HepG2 (cell line): Measurements from ENCODE around the gene SAPCD2. TPM values are rescaled to one million over a fixed set of nuclear protein-coding genes. Genes with fewer than 3 reads are reported as not detected.

Experiments used
- ATAC-seq: fragments of 200-7000 bp; cut with Tn5 transposase; 3 replicates; pipeline ENCODE4 v1.9.1; 2020; ENCODE audit warnings: mild to moderate bottlenecking, moderate library complexity
- BruUV-seq: library from RNA; stranded (reverse); fragments of 400-500 nt; replicated peaks from 2 replicates; lab custom pipeline; 2021; lab: Mats Ljungman, UMichigan
- CTCF ChIA-PET: fragments of 300-600 bp; formaldehyde crosslinking; extraction: SDS; loops from one replicate; lab custom pipeline; 2021; ENCODE audit warnings: low total read pairs, inconsistent platforms, low intra/inter-chr PET ratio; lab: Yijun Ruan, JAX
- POLR2A ChIA-PET: fragments of 350-600 bp; sonication (Branson Sonifier 250); formaldehyde crosslinking; loops from one replicate; lab custom pipeline; 2020; ENCODE audit warnings: antibody characterized with exemption, inconsistent platforms; lab: Yijun Ruan, JAX
- DNase-seq: peaks from one replicate; pipeline ENCODE4 v3.0.0-alpha.2; 2015; ENCODE audit warnings: low spot score
- FAIRE-seq: peaks from 3 replicates; lab custom pipeline; 2011; peaks lifted over from hg19 to GRCh38; lab: Jason Lieb, UNC
- H2AFZ ChIP-seq: one replicate; pipeline ENCODE4 v1.6.1; 2011; ENCODE audit warnings: low read length, inconsistent platforms
- H3K27ac ChIP-seq: fragments of 300-600 bp; 3 replicates; pipeline ENCODE4 v1.8.0; 2011; ENCODE audit warnings: mixed run types, mild to moderate bottlenecking, mixed read lengths, low read length, inconsistent platforms; ENCODE audit not compliant: insufficient read depth; ENCODE audit errors: extremely low read length
- H3K27me3 ChIP-seq, 2 experiments: fragments of 200-600 bp in 1 of 2; 2 replicates in 1 of 2; 3 replicates in 1 of 2; pipeline versions ENCODE4 v1.6.0 to v1.8.0; 2011; ENCODE audit warnings: low read length in 2 of 2, mild to moderate bottlenecking in 2 of 2, moderate library complexity in 2 of 2, inconsistent platforms in 1 of 2; ENCODE audit not compliant: insufficient read depth in 2 of 2, control insufficient read depth in 1 of 2
- H3K36me3 ChIP-seq, 2 experiments: fragments of 200-600 bp in 1 of 2; replicated peaks in 1 of 2; 2 replicates in 1 of 2; 3 replicates in 1 of 2; pipeline versions ENCODE4 v1.5.1 to v1.8.0; 2011; ENCODE audit warnings: low read length in 2 of 2, inconsistent platforms in 1 of 2; ENCODE audit not compliant: insufficient read depth in 2 of 2, control insufficient read depth in 1 of 2
- H3K4me1 ChIP-seq: 2 replicates; pipeline ENCODE4 v1.5.1; 2012; ENCODE audit warnings: low read length, inconsistent platforms; ENCODE audit not compliant: insufficient read depth
- H3K4me2 ChIP-seq: 2 replicates; pipeline ENCODE4 v1.6.0; 2011; ENCODE audit warnings: low read depth, low read length, inconsistent platforms
- H3K4me3 ChIP-seq, 3 experiments: fragments of 200-600 bp in 1 of 3; sonication (generic), shearing (Covaris generic) in 1 of 3; replicated peaks in 1 of 3; 2 replicates each; pipeline ENCODE4 v1.5.1; 2011 to 2016; ENCODE audit warnings: low read length in 3 of 3, inconsistent platforms in 2 of 3, low read depth in 2 of 3, mild to moderate bottlenecking in 2 of 3, control low read depth in 1 of 3, mixed read lengths in 1 of 3; ENCODE audit not compliant: insufficient read depth in 1 of 3
- H3K79me2 ChIP-seq: one replicate; pipeline ENCODE4 v1.6.1; 2011; ENCODE audit warnings: low read length, inconsistent platforms; ENCODE audit not compliant: insufficient read depth
- H3K9ac ChIP-seq: 2 replicates; pipeline ENCODE4 v1.6.0; 2011; ENCODE audit warnings: mild to moderate bottlenecking, low read depth, low read length, inconsistent platforms; ENCODE audit not compliant: insufficient read depth
- H3K9me3 ChIP-seq: 2 replicates; pipeline ENCODE4 v1.5.1; 2012; ENCODE audit warnings: mild to moderate bottlenecking, low read length
- H4K20me1 ChIP-seq: 2 replicates; pipeline ENCODE4 v1.6.0; 2011; ENCODE audit warnings: inconsistent platforms, mild to moderate bottlenecking, low read length, moderate library complexity; ENCODE audit not compliant: insufficient read depth
- ARNT ChIP-seq: fragments of 450-650 bp; IDR thresholded peaks from 2 replicates; pipeline ENCODE4 v1.6.1; 2017
- ETV5 ChIP-seq: IDR thresholded peaks from 2 replicates; pipeline ENCODE4 v1.6.1; 2018; ENCODE audit warnings: missing biosample characterization, missing genetic modification reagents, inconsistent platforms, borderline replicate concordance
- FOXA1 ChIP-seq, 2 experiments: fragments of 450-650 bp in 1 of 2; sonication (generic) in 1 of 2; formaldehyde crosslinking in 1 of 2; IDR thresholded peaks; 2 replicates each; pipeline versions ENCODE4 v1.4.0 to v1.6.1; 2016 to 2020; ENCODE audit warnings: missing genetic modification reagents in 1 of 2
- GFI1 ChIP-seq: sonication (generic); formaldehyde crosslinking; IDR thresholded peaks from 2 replicates; pipeline ENCODE4 v1.5.0; 2020; ENCODE audit warnings: missing genetic modification reagents, mild to moderate bottlenecking, borderline replicate concordance
- KDM1A ChIP-seq: IDR thresholded peaks from 2 replicates; pipeline ENCODE4 v1.6.1; 2016; ENCODE audit warnings: missing compliant biosample characterization
- MAZ ChIP-seq, 2 experiments: sonication (generic) in 1 of 2; formaldehyde crosslinking in 1 of 2; IDR thresholded peaks; 2 replicates each; pipeline versions ENCODE4 v1.5.0 to v1.6.1; 2012 to 2020; ENCODE audit warnings: low read depth in 2 of 2, mild to moderate bottlenecking in 2 of 2, borderline replicate concordance in 1 of 2, improper control_type of control experiment in 1 of 2, low read length in 1 of 2, missing genetic modification reagents in 1 of 2, moderate library complexity in 1 of 2
- PPARG ChIP-seq: conservative IDR thresholded peaks from 2 replicates; pipeline ENCODE4 v1.6.1; 2016; ENCODE audit warnings: missing biosample characterization, missing genetic modification reagents
- PRDM4 ChIP-seq: sonication (generic); formaldehyde crosslinking; IDR thresholded peaks from 2 replicates; pipeline ENCODE4 v1.9.0; 2021; ENCODE audit warnings: missing genetic modification reagents, borderline replicate concordance
- RARA ChIP-seq: IDR thresholded peaks from 2 replicates; pipeline ENCODE4 v1.6.1; 2016; ENCODE audit warnings: missing genetic modification reagents, missing compliant biosample characterization
- RXRA ChIP-seq: sonication (generic); formaldehyde crosslinking; IDR thresholded peaks from 2 replicates; pipeline ENCODE4 v1.5.1; 2020; ENCODE audit warnings: missing genetic modification reagents
- SMC3 ChIP-seq: IDR thresholded peaks from 2 replicates; pipeline ENCODE4 v1.6.1; 2011; ENCODE audit warnings: low read length, improper control_type of control experiment
- ZIK1 ChIP-seq: sonication (generic); formaldehyde crosslinking; IDR thresholded peaks from 2 replicates; pipeline ENCODE4 v1.5.0; 2020; ENCODE audit warnings: mild to moderate bottlenecking, low read depth, missing genetic modification reagents, borderline replicate concordance
- ZMYM3 ChIP-seq: sonication (generic); formaldehyde crosslinking; IDR thresholded peaks from 2 replicates; pipeline ENCODE4 v1.5.1; 2020; ENCODE audit warnings: mild to moderate bottlenecking, missing genetic modification reagents
- ZNF121 ChIP-seq: sonication (generic); formaldehyde crosslinking; IDR thresholded peaks from 2 replicates; pipeline ENCODE4 v1.5.0; 2020; ENCODE audit warnings: mild to moderate bottlenecking, missing genetic modification reagents
- ZNF3 ChIP-seq: IDR thresholded peaks from 2 replicates; pipeline ENCODE4 v1.7.0; 2017; ENCODE audit warnings: inconsistent platforms
- ZNF326 ChIP-seq: sonication (generic); formaldehyde crosslinking; IDR thresholded peaks from 2 replicates; pipeline ENCODE4 v1.4.0; 2020; ENCODE audit warnings: missing genetic modification reagents, borderline replicate concordance
- ZNF441 ChIP-seq: sonication (generic); formaldehyde crosslinking; IDR thresholded peaks from 2 replicates; pipeline ENCODE4 v1.7.0; 2021; ENCODE audit warnings: missing genetic modification reagents, borderline replicate concordance
- ZSCAN25 ChIP-seq: sonication (generic); formaldehyde crosslinking; IDR thresholded peaks from 2 replicates; pipeline ENCODE4 v1.8.0; 2022; ENCODE audit warnings: mild to moderate bottlenecking, missing genetic modification reagents
- WGBS: methylation state at CpG from one replicate; pipeline ENCODE4 v1.1.6; 2017; ENCODE audit warnings: low lambda C conversion rate; 5-methylcytosine and 5-hydroxymethylcytosine counted together
- in situ Hi-C: cut with HindIII; loops from 2 replicates; pipeline ENCODE4 v1.10.0; 2017; ENCODE audit warnings: low pct_unique_long_range_greater_than_20kb; ENCODE audit not compliant: extremely low pct_ligation_motif_present
- intact Hi-C: fragments of 100-400 bp; cut with micrococcal nuclease; formaldehyde crosslinking; loops from one replicate; pipeline ENCODE4 v1.10.0; 2022; ENCODE audit not compliant: unreplicated experiment
- polyA plus RNA-seq, 8 experiments: library from polyadenylated mRNA; depleted of rRNA in 3 of 8; stranded (reverse) in 7 of 8; unstranded in 1 of 8; fragments of >200 nt; fragmentation: Illumina TruSeq in 4 of 8; extraction: Trizol in 4 of 8; gene quantifications; 2 replicates each; pipeline versions ENCODE4 v1.2.1 to v1.2.3, GENCODE V29; 2011 to 2016; ENCODE audit warnings: low read depth in 4 of 8, missing spikeins in 1 of 8, mixed read lengths in 1 of 8; ENCODE audit not compliant: insufficient read depth in 1 of 8
- total RNA-seq, 5 experiments: library from RNA; depleted of rRNA; stranded (reverse); fragments of >200 nt; fragmentation: Illumina TruSeq; extraction: Trizol; gene quantifications; 2 replicates each; pipeline ENCODE4 v1.2.3, GENCODE V29; 2016; ENCODE audit warnings: low read depth in 1 of 5
- TF ChIP-seq, protein P1 (sequence below): sonication (generic); formaldehyde crosslinking; IDR thresholded peaks from 2 replicates; pipeline ENCODE4 v1.8.0; 2022; ENCODE audit warnings: mild to moderate bottlenecking, missing genetic modification reagents

Gene SAPCD2
- total and polyA plus RNA-seq, 2 of the 13 experiments (the other 11 are each of a cell fraction or from before 2014, with no cell fraction given), result 21.9 to 42.8 TPM

DNA sequence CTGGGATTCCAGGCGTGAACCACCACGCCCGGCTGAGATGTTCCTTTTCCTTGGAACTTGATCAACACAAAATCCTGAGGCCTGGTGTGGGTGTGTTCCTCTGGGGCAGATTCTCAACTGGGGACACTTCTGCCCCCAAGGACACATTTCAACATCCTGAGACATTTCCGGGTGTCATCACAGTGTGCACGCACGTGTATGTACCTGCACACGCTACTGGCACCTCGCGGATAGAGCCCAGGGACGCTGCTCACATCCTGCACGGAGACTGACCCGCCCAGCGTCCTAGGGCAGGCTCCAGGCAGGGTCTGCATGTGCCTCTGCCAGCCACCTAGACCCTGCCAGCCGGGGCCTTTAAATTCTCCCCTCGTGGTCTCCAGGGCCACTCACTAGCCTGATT lies 8.0 kb downstream of the SAPCD2 start (continued):
- TF ChIP-seq ARNT, result no peak
- TF ChIP-seq ETV5, result peak; percentile 21; the same call in 1 of the 2 replicates
- peak; percentile 50; the same call in 1 of the 2 replicates for TF ChIP-seq ZNF326 (CRISPR knock-in tag)

DNA sequence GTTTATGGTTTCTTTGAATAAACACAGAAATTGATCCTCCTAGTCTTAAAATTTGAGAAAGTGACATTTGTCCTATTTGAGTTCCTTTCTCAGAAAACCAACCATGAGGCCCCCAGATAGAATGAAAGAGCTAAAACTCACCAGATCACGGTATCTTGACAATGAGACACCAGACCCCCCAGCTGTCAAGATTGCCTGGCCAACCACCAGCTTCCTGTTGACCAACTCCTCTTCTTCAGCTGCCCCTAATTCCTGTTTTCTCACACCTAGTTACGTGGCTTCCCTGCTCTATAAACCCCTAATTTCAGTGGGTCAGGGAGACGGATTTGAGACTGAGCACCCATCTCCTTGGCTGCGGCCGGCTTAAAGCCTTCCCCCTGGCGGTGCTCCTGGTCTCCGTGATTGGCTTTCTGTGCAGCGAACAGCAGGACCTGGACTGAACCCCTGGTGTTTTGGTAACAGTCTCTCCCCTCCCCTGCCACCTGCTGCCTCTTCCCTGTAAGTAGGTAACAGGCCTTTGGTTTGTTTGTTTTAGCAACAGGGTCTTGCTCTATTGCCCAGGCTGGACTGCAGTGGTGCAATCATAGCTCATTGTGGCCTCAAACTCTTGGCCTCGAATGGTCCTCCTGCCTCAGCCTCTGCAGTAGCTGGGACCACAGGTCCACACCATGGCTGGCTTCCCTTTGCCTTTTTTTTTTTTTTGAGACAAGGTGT lies 11.7 kb downstream of the SAPCD2 start:
- Histone ChIP-seq H3K4me2 (no peak overlapping the region), H3K27me3 (no peaks in the 10 kb centered on the region), H3K36me3 (no peaks in the 10 kb centered on the region), H3K27ac (no peak overlapping the region), H3K4me1 (peaks cover 44% of the 10 kb centered on the region), H2AFZ (no peak overlapping the region), H3K9ac (no peak overlapping the region), H3K9me3 (no peaks in the 10 kb centered on the region), H4K20me1 (no peaks in the 10 kb centered on the region), H3K79me2 (peaks cover 9% of the 10 kb centered on the region), H3K4me3 (no peak overlapping the region)
- intact Hi-C loops, result no loop called here
- ChIA-PET CTCF (no interaction called here), POLR2A (interaction anchor here (1.0 to 1.3 kb wide), 3 partner anchors 9 to 28 kb away, joined by 4 read pairs; partner anchors contain the start of gene MAN1B1)
- BruUV-seq, result no TSS peak
- WGBS, result 60% methylated on average over 8 of the region's 9 CpGs
- no peak for FAIRE-seq
- in situ Hi-C loops, result no loop called here
- no peak for ATAC-seq
- DNase-seq, result no peak
- TF ChIP-seq, protein P1, sequence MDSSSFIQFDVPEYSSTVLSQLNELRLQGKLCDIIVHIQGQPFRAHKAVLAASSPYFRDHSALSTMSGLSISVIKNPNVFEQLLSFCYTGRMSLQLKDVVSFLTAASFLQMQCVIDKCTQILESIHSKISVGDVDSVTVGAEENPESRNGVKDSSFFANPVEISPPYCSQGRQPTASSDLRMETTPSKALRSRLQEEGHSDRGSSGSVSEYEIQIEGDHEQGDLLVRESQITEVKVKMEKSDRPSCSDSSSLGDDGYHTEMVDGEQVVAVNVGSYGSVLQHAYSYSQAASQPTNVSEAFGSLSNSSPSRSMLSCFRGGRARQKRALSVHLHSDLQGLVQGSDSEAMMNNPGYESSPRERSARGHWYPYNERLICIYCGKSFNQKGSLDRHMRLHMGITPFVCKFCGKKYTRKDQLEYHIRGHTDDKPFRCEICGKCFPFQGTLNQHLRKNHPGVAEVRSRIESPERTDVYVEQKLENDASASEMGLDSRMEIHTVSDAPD (CRISPR knock-in tag), result no peak
- peak; percentile 58; the same call in 1 of the 2 replicates for TF ChIP-seq PPARG (CRISPR knock-in tag)
- TF ChIP-seq RARA (CRISPR knock-in tag), result no peak
- TF ChIP-seq ZNF441 (CRISPR knock-in tag), result 0 out of 2 replicates have a peak, but pooled peaks have one; percentile 25
- 0 out of 2 replicates have a peak, but pooled peaks have one; percentile 25 for TF ChIP-seq RXRA (CRISPR knock-in tag)
- no peak for TF ChIP-seq SMC3
- TF ChIP-seq PRDM4 (CRISPR knock-in tag), result no peak
- TF ChIP-seq ZNF121 (CRISPR knock-in tag), result peak; percentile 99
- TF ChIP-seq ZNF3 (CRISPR knock-in tag), result peak; percentile 97
- peak; percentile 43; the same call in 1 of the 2 replicates for TF ChIP-seq KDM1A (CRISPR knock-in tag)
- no peak for TF ChIP-seq GFI1
- TF ChIP-seq ZIK1 (CRISPR knock-in tag), result no peak
- TF ChIP-seq ZMYM3, result peak; percentile 90
- TF ChIP-seq FOXA1 (IDR thresholded peaks at IDR 0.05), result no peak
- 0 out of 2 replicates have a peak, but pooled peaks have one; percentile 4 for TF ChIP-seq FOXA1 (CRISPR knock-in tag; IDR thresholded peaks at IDR 0.05)
- TF ChIP-seq ZSCAN25 (CRISPR knock-in tag), result peak; percentile 71; the same call in 1 of the 2 replicates
- TF ChIP-seq MAZ (IDR thresholded peaks at IDR 0.05; ENCODE audit: borderline replicate concordance, low read depth, low read length), result no peak
- TF ChIP-seq MAZ (CRISPR knock-in tag; IDR thresholded peaks at IDR 0.05; ENCODE audit: low read depth), result 0 out of 2 replicates have a peak, but pooled peaks have one; percentile 29
